Measurements from ENCODE around the gene COBLL1.

GRCh38 chr2:164711766-164712138 is 129.9 kb downstream of the COBLL1 start:
- TF ChIP-seq POLR2A (IDR thresholded peaks at IDR 0.05) (no peak), CTCF (IDR thresholded peaks at IDR 0.05) (no peak)
